Endothelial cell of umbilical vein (primary cell): Measurements from ENCODE around the gene GNGT2. TPM values are rescaled to one million over a fixed set of nuclear protein-coding genes. Genes with fewer than 3 reads are reported as not detected.

Experiments
- BruUV-seq: library from RNA; stranded (reverse); fragments of 400-500 nt; replicated peaks from 2 replicates; lab custom pipeline; 2021; lab: Mats Ljungman, UMichigan
- CTCF ChIA-PET: fragments of 300-600, 350-600 bp; sonication (Branson Sonifier 250); formaldehyde crosslinking; loops from one replicate; lab custom pipeline; 2021; ENCODE audit warnings: antibody characterized with exemption, inconsistent platforms; lab: Charles Lee
- POLR2A ChIA-PET: fragments of 300-600, 350-600 bp; sonication (Branson Sonifier 250); formaldehyde crosslinking; loops from one replicate; lab custom pipeline; 2021; ENCODE audit warnings: antibody characterized with exemption, inconsistent platforms; lab: Charles Lee
- DNase-seq: peaks from one replicate; pipeline ENCODE4 v3.0.0-alpha.2; 2011; ENCODE audit warnings: low read depth, low spot score
- FAIRE-seq: peaks from 2 replicates; lab custom pipeline; 2011; peaks lifted over from hg19 to GRCh38; lab: Jason Lieb, UNC
- H2AFZ ChIP-seq: 2 replicates; pipeline ENCODE4 v1.6.0; 2012; ENCODE audit warnings: low read depth, low read length, control low read depth, inconsistent platforms
- H3K27ac ChIP-seq: 2 replicates; pipeline ENCODE4 v1.5.1; 2011; ENCODE audit warnings: low read depth, mild to moderate bottlenecking, control low read depth, low read length, moderate library complexity; ENCODE audit not compliant: insufficient read depth
- H3K27me3 ChIP-seq, 2 experiments: 2 replicates each; pipeline versions ENCODE4 v1.6.0 to v1.6.1; 2011; ENCODE audit warnings: low read length in 2 of 2, mixed read lengths in 1 of 2; ENCODE audit not compliant: control insufficient read depth in 2 of 2, insufficient read depth in 2 of 2
- H3K36me3 ChIP-seq, 2 experiments: 2 replicates in 1 of 2; 3 replicates in 1 of 2; pipeline ENCODE4 v1.5.1; 2011; ENCODE audit warnings: low read length in 2 of 2, mild to moderate bottlenecking in 1 of 2, moderate library complexity in 1 of 2; ENCODE audit not compliant: control insufficient read depth in 2 of 2, insufficient read depth in 2 of 2; ENCODE audit errors: extremely low read depth in 1 of 2
- H3K4me1 ChIP-seq: 3 replicates; pipeline ENCODE4 v1.5.1; 2011; ENCODE audit warnings: mild to moderate bottlenecking, low read length; ENCODE audit not compliant: control insufficient read depth, insufficient read depth; ENCODE audit errors: extremely low read depth
- H3K4me2 ChIP-seq: 2 replicates; pipeline ENCODE4 v1.6.1; 2011; ENCODE audit warnings: low read length, control low read depth, mixed read lengths; ENCODE audit not compliant: insufficient read depth
- H3K4me3 ChIP-seq, 3 experiments: fragments of 200-600 bp in 1 of 3; sonication (generic), shearing (Covaris generic) in 1 of 3; replicated peaks in 1 of 3; 2 replicates each; pipeline ENCODE4 v1.5.1; 2011 to 2016; ENCODE audit warnings: control low read depth in 3 of 3, low read length in 3 of 3, mild to moderate bottlenecking in 2 of 3, inconsistent platforms in 1 of 3, low read depth in 1 of 3, moderate library complexity in 1 of 3; ENCODE audit not compliant: insufficient read depth in 1 of 3
- H3K79me2 ChIP-seq: 2 replicates; pipeline ENCODE4 v1.6.0; 2012; ENCODE audit warnings: low read length, inconsistent platforms; ENCODE audit not compliant: control insufficient read depth, insufficient read depth
- H3K9ac ChIP-seq: replicated peaks from 2 replicates; pipeline ENCODE3; 2011; ENCODE audit warnings: low read length, control low read depth; ENCODE audit not compliant: insufficient read depth; ENCODE audit errors: extremely low read depth
- H3K9me1 ChIP-seq: replicated peaks from 3 replicates; pipeline ENCODE4 v1.6.0; 2011; ENCODE audit warnings: mild to moderate bottlenecking, low read length; ENCODE audit not compliant: control insufficient read depth, insufficient read depth; ENCODE audit errors: extremely low read depth
- H3K9me3 ChIP-seq: replicated peaks from 2 replicates; pipeline ENCODE4 v1.5.1; 2012; ENCODE audit warnings: low read length, inconsistent platforms; ENCODE audit not compliant: control insufficient read depth, insufficient read depth
- H4K20me1 ChIP-seq: replicated peaks from 2 replicates; pipeline ENCODE3; 2011; ENCODE audit warnings: mild to moderate bottlenecking, low read length; ENCODE audit not compliant: control insufficient read depth, insufficient read depth; ENCODE audit errors: extremely low read depth
- MYC ChIP-seq: IDR thresholded peaks from one replicate; pipeline ENCODE4 v1.6.1; 2011; ENCODE audit warnings: mild to moderate bottlenecking, low read depth, low read length
- POLR2AphosphoS5 ChIP-seq: IDR thresholded peaks from 2 replicates; pipeline ENCODE4 v1.6.1; 2012; ENCODE audit warnings: low read depth, mild to moderate bottlenecking, control low read depth, low read length, moderate library complexity; ENCODE audit not compliant: insufficient read depth
- dilution Hi-C: fragments of 300-500 bp; cut with MboI; formaldehyde crosslinking; loops from one replicate; pipeline ENCODE4 v1.15.0; 2019; ENCODE audit warnings: low sequenced_read_pairs; ENCODE audit not compliant: extremely low pct_ligation_motif_present
- intact Hi-C: fragments of 100-400 bp; cut with micrococcal nuclease; formaldehyde crosslinking; loops from one replicate; pipeline ENCODE4 v1.10.0; 2022
- polyA plus RNA-seq, 4 experiments: library from polyadenylated mRNA; depleted of rRNA in 3 of 4; stranded (reverse) in 3 of 4; unstranded in 1 of 4; fragments of >200 nt; gene quantifications; 2 replicates each; pipeline versions ENCODE4 v1.2.1 to v1.2.3, GENCODE V29; 2011 to 2012; ENCODE audit warnings: missing spikeins in 1 of 4
- total RNA-seq: library from RNA; stranded (reverse); gene quantifications from 2 replicates; pipeline ENCODE4 v1.2.3, GENCODE V29; 2021

GNGT2 gene
- total and polyA plus RNA-seq, 2 donors (not counting 3 experiments of a cell fraction or from before 2014, with no cell fraction given) = 2.8 to 3.8 TPM

- Histone ChIP-seq H3K9ac (no peak overlapping the region), H3K4me2 (peak overlapping the region; percentile 30), H2AFZ (peak overlapping the region; percentile 92), H4K20me1 (no peaks in the 10 kb centered on the region), H3K4me1 (peaks cover 20% of the 10 kb centered on the region), H3K4me3 (no peak overlapping the region), H3K27me3 (no peaks in the 10 kb centered on the region), H3K27ac (peak overlapping the region; percentile 58), H3K9me3 (no peaks in the 10 kb centered on the region), H3K79me2 (no peaks in the 10 kb centered on the region), H3K36me3 (no peaks in the 10 kb centered on the region), H3K9me1 (no peaks in the 10 kb centered on the region)
- BruUV-seq = no TSS peak
- FAIRE-seq (no peak), DNase-seq (no peak)
- CTCF ChIA-PET = interaction anchor here (0.8 to 15.9 kb wide), 8 partner anchors 8 to 90 kb away, joined by 3 to 212 read pairs (median 4); partner anchors contain the start of gene PHOSPHO1
- TF ChIP-seq MYC = no peak
- POLR2A ChIA-PET = no interaction called here
- dilution Hi-C loops (no loop called here), intact Hi-C loops (loop anchor here (1.0 kb wide), 1 partner anchor 10 kb away; the partner anchor contains the start of genes ABI3 and GNGT2)
These were observed 9.8 kb downstream of the GNGT2 start for GRCh38 chr17:49200423-49201083.

DNA sequence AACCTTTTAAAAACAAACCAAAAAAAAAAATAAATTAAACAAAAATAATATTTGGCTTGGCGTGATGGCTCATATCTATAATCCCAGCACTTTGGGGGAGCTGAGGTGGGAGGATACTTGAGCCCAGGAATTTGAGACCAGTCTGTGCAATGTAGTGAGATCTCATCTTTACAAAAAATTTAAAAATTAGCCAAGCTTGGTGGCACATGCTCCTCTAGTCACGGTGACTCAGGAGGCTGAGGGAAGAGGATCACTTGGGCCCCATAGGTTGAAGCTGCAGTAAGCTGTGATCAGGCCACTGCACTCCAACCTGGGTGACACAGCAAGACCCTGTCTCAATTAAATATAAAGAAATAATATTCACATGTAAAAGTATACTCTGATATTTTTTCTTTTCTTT lies 12.2 kb downstream of the GNGT2 start:
- dilution Hi-C loops (no loop called here), intact Hi-C loops (no loop called here)
- Histone ChIP-seq H2AFZ (no peak overlapping the region), H3K79me2 (no peaks in the 10 kb centered on the region), H3K36me3 (no peaks in the 10 kb centered on the region), H3K27me3 (no peaks in the 10 kb centered on the region), H3K4me2 (no peak overlapping the region), H3K9me1 (no peaks in the 10 kb centered on the region), H3K9ac (no peak overlapping the region), H3K4me1 (peaks cover 20% of the 10 kb centered on the region), H4K20me1 (no peaks in the 10 kb centered on the region), H3K4me3 (no peak overlapping the region), H3K27ac (no peak overlapping the region), H3K9me3 (no peaks in the 10 kb centered on the region)
- POLR2A ChIA-PET = interaction anchor here (0.6 kb wide), 1 partner anchor 534 kb away, joined by 3 read pairs; no protein-coding TSS in a partner anchor
- no peak for DNase-seq
- CTCF ChIA-PET = interaction anchor here (1.1 to 15.9 kb wide), 5 partner anchors 11 to 93 kb away, joined by 8 to 212 read pairs (median 10); partner anchors contain the start of genes ABI3, GNGT2 and PHOSPHO1
- no TSS peak for BruUV-seq
- FAIRE-seq = no peak
- TF ChIP-seq POLR2AphosphoS5 = no peak
- TF ChIP-seq MYC = no peak
